Liver (tissue), 9 donors: ENCODE results near the gene HELZ2. TPM values are rescaled to one million over a fixed set of nuclear protein-coding genes. Genes with fewer than 3 reads are reported as not detected.

Experiments used
- DNase-seq: peaks from one replicate; pipeline ENCODE4 v3.0.0-alpha.2; 2017; ENCODE audit warnings: low spot score
- H3K27ac ChIP-seq, 2 donors: one replicate each; pipeline ENCODE4 v1.7.0; 2013; ENCODE audit warnings: inconsistent platforms in 2 of 2, low read length in 2 of 2, control low read depth in 1 of 2, low read depth in 1 of 2, mild to moderate bottlenecking in 1 of 2
- H3K27me3 ChIP-seq, 4 donors: one replicate each; pipeline versions ENCODE4 v1.6.1 to v1.7.0; 2013; ENCODE audit warnings: low read length in 3 of 4, inconsistent platforms in 1 of 4, mild to moderate bottlenecking in 1 of 4, moderate library complexity in 1 of 4; ENCODE audit not compliant: control insufficient read depth in 4 of 4, insufficient read depth in 4 of 4
- H3K36me3 ChIP-seq, 4 donors: one replicate each; pipeline versions ENCODE4 v1.6.1 to v1.7.0; 2013; ENCODE audit warnings: low read length in 3 of 4, mild to moderate bottlenecking in 3 of 4, low read depth in 1 of 4, moderate library complexity in 1 of 4; ENCODE audit not compliant: control insufficient read depth in 4 of 4, insufficient read depth in 3 of 4
- H3K4me1 ChIP-seq, 4 donors: one replicate each; pipeline versions ENCODE4 v1.6.1 to v1.7.0; 2013; ENCODE audit warnings: low read length in 3 of 4, mild to moderate bottlenecking in 3 of 4, moderate library complexity in 1 of 4; ENCODE audit not compliant: control insufficient read depth in 4 of 4, insufficient read depth in 4 of 4
- H3K4me3 ChIP-seq, 3 donors: one replicate each; pipeline versions ENCODE4 v1.6.1 to v1.7.0; 2013; ENCODE audit warnings: low read length in 3 of 3, control low read depth in 1 of 3, low read depth in 1 of 3, mild to moderate bottlenecking in 1 of 3
- H3K9ac ChIP-seq, 2 donors: one replicate each; pipeline ENCODE4 v1.7.0; 2013; ENCODE audit warnings: low read length in 2 of 2, mild to moderate bottlenecking in 2 of 2, moderate library complexity in 2 of 2, control low read depth in 1 of 2, low read depth in 1 of 2
- H3K9me3 ChIP-seq, 4 donors: one replicate each; pipeline versions ENCODE4 v1.6.1 to v1.7.0; 2013; ENCODE audit warnings: low read length in 3 of 4; ENCODE audit not compliant: control insufficient read depth in 4 of 4
- EGR1 ChIP-seq, 2 donors: IDR thresholded peaks; 2 replicates each; pipeline ENCODE4 v1.6.1; 2016 to 2018; ENCODE audit warnings: antibody characterized with exemption in 2 of 2, low read depth in 2 of 2
- FOXA1 ChIP-seq: IDR thresholded peaks from 2 replicates; pipeline ENCODE4 v1.6.1; 2016; ENCODE audit warnings: antibody characterized with exemption
- FOXA2 ChIP-seq: IDR thresholded peaks from 2 replicates; pipeline ENCODE4 v1.6.1; 2016; ENCODE audit warnings: antibody characterized with exemption
- GABPA ChIP-seq, 2 donors: IDR thresholded peaks in 1 of 2; conservative IDR thresholded peaks in 1 of 2; 2 replicates each; pipeline ENCODE4 v1.6.1; 2016; ENCODE audit warnings: antibody characterized with exemption in 2 of 2, mild to moderate bottlenecking in 1 of 2, moderate library complexity in 1 of 2
- HNF4A ChIP-seq, 2 donors: conservative IDR thresholded peaks; 2 replicates each; pipeline ENCODE4 v1.6.1; 2016; ENCODE audit warnings: antibody characterized with exemption in 2 of 2, mild to moderate bottlenecking in 2 of 2
- HNF4G ChIP-seq: IDR thresholded peaks from 2 replicates; pipeline ENCODE4 v1.6.1; 2016; ENCODE audit warnings: antibody characterized with exemption
- JUND ChIP-seq, 2 donors: IDR thresholded peaks; 2 replicates each; pipeline ENCODE4 v1.6.1; 2016; ENCODE audit warnings: antibody characterized with exemption in 2 of 2
- MAX ChIP-seq: IDR thresholded peaks from 2 replicates; pipeline ENCODE4 v1.6.1; 2016; ENCODE audit warnings: antibody characterized with exemption
- NR2F2 ChIP-seq: IDR thresholded peaks from 2 replicates; pipeline ENCODE4 v1.6.1; 2016; ENCODE audit warnings: antibody characterized with exemption
- RAD21 ChIP-seq, 2 donors: IDR thresholded peaks; 2 replicates each; pipeline ENCODE4 v1.6.1; 2016; ENCODE audit warnings: antibody characterized with exemption in 2 of 2, mild to moderate bottlenecking in 2 of 2
- REST ChIP-seq: IDR thresholded peaks from 2 replicates; pipeline ENCODE4 v1.6.1; 2016; ENCODE audit warnings: antibody characterized with exemption, mild to moderate bottlenecking
- RXRA ChIP-seq, 2 donors: IDR thresholded peaks; 2 replicates each; pipeline ENCODE4 v1.6.1; 2017 to 2018; ENCODE audit warnings: antibody characterized with exemption in 2 of 2, mild to moderate bottlenecking in 1 of 2
- SP1 ChIP-seq: IDR thresholded peaks from 2 replicates; pipeline ENCODE4 v1.6.1; 2018; ENCODE audit warnings: antibody characterized with exemption, mild to moderate bottlenecking
- TAF1 ChIP-seq: conservative IDR thresholded peaks from 2 replicates; pipeline ENCODE4 v1.6.1; 2016; ENCODE audit warnings: antibody characterized with exemption, mild to moderate bottlenecking
- YY1 ChIP-seq: IDR thresholded peaks from 2 replicates; pipeline ENCODE4 v1.6.1; 2016; ENCODE audit warnings: antibody characterized with exemption, mild to moderate bottlenecking
- WGBS: extraction: QIAGEN DNeasy Blood & Tissue Kit; methylation state at CpG from one replicate; pipeline ENCODE4 v1.1.7; 2013; 5-methylcytosine and 5-hydroxymethylcytosine counted together
- polyA plus RNA-seq, 2 donors: library from polyadenylated mRNA; stranded (reverse) in 1 of 2; unstranded in 1 of 2; fragments of 200-250 nt in 1 of 2; fragments of >200 nt in 1 of 2; fragmentation: Nextera tagmentation in 1 of 2; extraction: Ambion mirVana in 1 of 2; gene quantifications; one replicate each; pipeline versions ENCODE4 v1.2.1 to v1.2.3, GENCODE V29; 2013 to 2015
- total RNA-seq, 2 donors: library from RNA; depleted of rRNA; stranded (reverse); fragments of >200 nt; gene quantifications; one replicate each; pipeline ENCODE4 v1.2.3, GENCODE V29; 2014
- TF ChIP-seq, protein P1 (sequence below): IDR thresholded peaks from 2 replicates; pipeline ENCODE4 v1.6.1; 2016; ENCODE audit warnings: antibody characterized with exemption
- TF ChIP-seq, protein P2 (sequence below): fragments of 150-350 bp; IDR thresholded peaks from 2 replicates; pipeline ENCODE4 v1.5.1; 2017; ENCODE audit warnings: improper control_type of control experiment, low read depth, low read length; ENCODE audit not compliant: missing input control
- donor health status: healthy.
- donor health status: healthy.
- donor health status: healthy.
- donor health status: healthy.
- donor health status: healthy.

Gene HELZ2
- total and polyA plus RNA-seq, 4 donors, result 3.7 to 26.6 (median 15.5) TPM

GRCh38 chr20:63587256-63587655 is 13.2 kb upstream of the HELZ2 start:
- Histone ChIP-seq H3K4me3 (no peak overlapping the region), H3K9ac (no peak overlapping the region), H3K27me3 (no peaks in the 10 kb centered on the region), H3K36me3 (peaks cover 0 to 29% (median 13%) of the 10 kb centered on the region in 4 donors), H3K27ac (no peak overlapping the region), H3K9me3 (no peaks in the 10 kb centered on the region), H3K4me1 (no peaks in the 10 kb centered on the region)
- TF ChIP-seq HNF4A (conservative IDR thresholded peaks at IDR 0.05), result no peak
- no peak for TF ChIP-seq MAX
- no peak for TF ChIP-seq RXRA (IDR thresholded peaks at IDR 0.05)
- TF ChIP-seq, protein P1, sequence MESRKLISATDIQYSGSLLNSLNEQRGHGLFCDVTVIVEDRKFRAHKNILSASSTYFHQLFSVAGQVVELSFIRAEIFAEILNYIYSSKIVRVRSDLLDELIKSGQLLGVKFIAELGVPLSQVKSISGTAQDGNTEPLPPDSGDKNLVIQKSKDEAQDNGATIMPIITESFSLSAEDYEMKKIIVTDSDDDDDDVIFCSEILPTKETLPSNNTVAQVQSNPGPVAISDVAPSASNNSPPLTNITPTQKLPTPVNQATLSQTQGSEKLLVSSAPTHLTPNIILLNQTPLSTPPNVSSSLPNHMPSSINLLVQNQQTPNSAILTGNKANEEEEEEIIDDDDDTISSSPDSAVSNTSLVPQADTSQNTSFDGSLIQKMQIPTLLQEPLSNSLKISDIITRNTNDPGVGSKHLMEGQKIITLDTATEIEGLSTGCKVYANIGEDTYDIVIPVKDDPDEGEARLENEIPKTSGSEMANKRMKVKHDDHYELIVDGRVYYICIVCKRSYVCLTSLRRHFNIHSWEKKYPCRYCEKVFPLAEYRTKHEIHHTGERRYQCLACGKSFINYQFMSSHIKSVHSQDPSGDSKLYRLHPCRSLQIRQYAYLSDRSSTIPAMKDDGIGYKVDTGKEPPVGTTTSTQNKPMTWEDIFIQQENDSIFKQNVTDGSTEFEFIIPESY, result no peak
- no peak for TF ChIP-seq TAF1
- TF ChIP-seq GABPA (IDR thresholded peaks at IDR 0.05 in 1 of 2, conservative IDR thresholded peaks at IDR 0.05 in 1 of 2), result no peak
- TF ChIP-seq FOXA1, result no peak
- TF ChIP-seq, protein P2, sequence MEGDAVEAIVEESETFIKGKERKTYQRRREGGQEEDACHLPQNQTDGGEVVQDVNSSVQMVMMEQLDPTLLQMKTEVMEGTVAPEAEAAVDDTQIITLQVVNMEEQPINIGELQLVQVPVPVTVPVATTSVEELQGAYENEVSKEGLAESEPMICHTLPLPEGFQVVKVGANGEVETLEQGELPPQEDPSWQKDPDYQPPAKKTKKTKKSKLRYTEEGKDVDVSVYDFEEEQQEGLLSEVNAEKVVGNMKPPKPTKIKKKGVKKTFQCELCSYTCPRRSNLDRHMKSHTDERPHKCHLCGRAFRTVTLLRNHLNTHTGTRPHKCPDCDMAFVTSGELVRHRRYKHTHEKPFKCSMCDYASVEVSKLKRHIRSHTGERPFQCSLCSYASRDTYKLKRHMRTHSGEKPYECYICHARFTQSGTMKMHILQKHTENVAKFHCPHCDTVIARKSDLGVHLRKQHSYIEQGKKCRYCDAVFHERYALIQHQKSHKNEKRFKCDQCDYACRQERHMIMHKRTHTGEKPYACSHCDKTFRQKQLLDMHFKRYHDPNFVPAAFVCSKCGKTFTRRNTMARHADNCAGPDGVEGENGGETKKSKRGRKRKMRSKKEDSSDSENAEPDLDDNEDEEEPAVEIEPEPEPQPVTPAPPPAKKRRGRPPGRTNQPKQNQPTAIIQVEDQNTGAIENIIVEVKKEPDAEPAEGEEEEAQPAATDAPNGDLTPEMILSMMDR, result no peak
- no peak for TF ChIP-seq FOXA2
- TF ChIP-seq REST, result no peak
- TF ChIP-seq YY1, result no peak
- no peak for TF ChIP-seq HNF4G
- no peak for TF ChIP-seq RAD21 (IDR thresholded peaks at IDR 0.05)
- TF ChIP-seq SP1, result no peak
- TF ChIP-seq JUND (IDR thresholded peaks at IDR 0.05), result no peak
- DNase-seq, result no peak
- WGBS, result 97% methylated on average over 12 of the region's 12 CpGs

GRCh38 chr20:63586797-63587196 is 12.8 kb upstream of the HELZ2 start:
- Histone ChIP-seq H3K36me3 (peaks cover 0 to 24% (median 9%) of the 10 kb centered on the region in 4 donors), H3K9ac (no peak overlapping the region), H3K9me3 (no peaks in the 10 kb centered on the region), H3K4me1 (no peaks in the 10 kb centered on the region), H3K27ac (no peak overlapping the region), H3K4me3 (no peak overlapping the region), H3K27me3 (no peaks in the 10 kb centered on the region)
- TF ChIP-seq HNF4G (no peak), JUND (IDR thresholded peaks at IDR 0.05) (no peak), YY1 (no peak), HNF4A (conservative IDR thresholded peaks at IDR 0.05) (no peak), TAF1 (no peak), REST (no peak), RXRA (IDR thresholded peaks at IDR 0.05) (no peak), EGR1 (IDR thresholded peaks at IDR 0.05; ENCODE audit: low read depth in 2 of 2) (no peak), RAD21 (IDR thresholded peaks at IDR 0.05) (no peak), MAX (no peak), NR2F2 (no peak)
- TF ChIP-seq, protein P1, result no peak
- WGBS, result 96% methylated on average over 17 of the region's 17 CpGs
- no peak for DNase-seq
